ENCODE data around the gene MTHFSD. TPM values are rescaled to one million over a fixed set of nuclear protein-coding genes. Genes with fewer than 3 reads are reported as not detected.
A peak's percentile ranks its signal among the peaks of the same experiment; 100 is the strongest.

Gene MTHFSD
- total RNA-seq, 2 donors from 2014 or later = 15.4 to 23.7 TPM

GRCh38 chr16:86556576-86556975 lies 1.5 kb upstream of the MTHFSD start:
- no peaks in the 10 kb centered on the region for H3K27me3 ChIP-seq
- intact Hi-C loops (cut with DNase I) = no loop called here
- H3K4me3 ChIP-seq = no peak overlapping the region
- no peaks in the 10 kb centered on the region for H3K4me1 ChIP-seq
- H3K9me3 ChIP-seq = no peaks in the 10 kb centered on the region
- DNase-seq = no peak
- no peak overlapping the region for H3K9ac ChIP-seq (ENCODE audit: low read depth in 2 of 2, low read length in 2 of 2)
- no peak for TF ChIP-seq CTCF (IDR thresholded peaks at IDR 0.05)
- H3K27ac ChIP-seq = no peak overlapping the region
- H3K36me3 ChIP-seq = no peaks in the 10 kb centered on the region

GRCh38 chr16:86555704-86556075 lies 655 bp upstream of the MTHFSD start:
- Histone ChIP-seq H3K9ac (ENCODE audit: low read depth in 2 of 2, low read length in 2 of 2) (peak overlapping the region; percentile 80 to 93), H3K27ac (no peak overlapping the region), H3K4me1 (no peaks in the 10 kb centered on the region), H3K27me3 (no peaks in the 10 kb centered on the region), H3K36me3 (no peaks in the 10 kb centered on the region), H3K4me3 (peak overlapping the region; percentile 97), H3K9me3 (no peaks in the 10 kb centered on the region)
- no peak for TF ChIP-seq CTCF (IDR thresholded peaks at IDR 0.05)
- intact Hi-C loops (cut with DNase I) = no loop called here
- no peak for DNase-seq

GRCh38 chr16:86554599-86554916 lies 477 bp downstream of the MTHFSD start:
- intact Hi-C loops (cut with DNase I) = no loop called here
- H3K9ac ChIP-seq (ENCODE audit: low read depth in 2 of 2, low read length in 2 of 2) = peak overlapping the region; percentile 93 to 100
- no peak for TF ChIP-seq CTCF (IDR thresholded peaks at IDR 0.05)
- peak overlapping the region; percentile 97 for H3K4me3 ChIP-seq
- peak overlapping the region; percentile 63 for H3K27ac ChIP-seq
- no peak for DNase-seq
- no peaks in the 10 kb centered on the region for H3K4me1 ChIP-seq
- H3K36me3 ChIP-seq = no peaks in the 10 kb centered on the region
- no peaks in the 10 kb centered on the region for H3K27me3 ChIP-seq
- H3K9me3 ChIP-seq = no peaks in the 10 kb centered on the region

- DNase-seq = no peak
- Histone ChIP-seq H3K36me3 (no peaks in the 10 kb centered on the region), H3K9me3 (no peaks in the 10 kb centered on the region), H3K4me3 (no peak overlapping the region), H3K9ac (ENCODE audit: low read depth in 2 of 2, low read length in 2 of 2) (no peak overlapping the region), H3K4me1 (no peaks in the 10 kb centered on the region), H3K27me3 (no peaks in the 10 kb centered on the region), H3K27ac (no peak overlapping the region)
- intact Hi-C loops (cut with DNase I) = no loop called here
- no peak for TF ChIP-seq CTCF (IDR thresholded peaks at IDR 0.05)
These were observed 1.7 kb downstream of the MTHFSD start for GRCh38 chr16:86553356-86553755.

GRCh38 chr16:86550281-86550680 lies 4.8 kb downstream of the MTHFSD start:
- Histone ChIP-seq H3K27me3 (no peaks in the 10 kb centered on the region), H3K36me3 (peaks cover 5% of the 10 kb centered on the region), H3K9me3 (no peaks in the 10 kb centered on the region), H3K9ac (ENCODE audit: low read depth in 2 of 2, low read length in 2 of 2) (no peak overlapping the region), H3K4me1 (no peaks in the 10 kb centered on the region), H3K27ac (no peak overlapping the region), H3K4me3 (no peak overlapping the region)
- intact Hi-C loops (cut with DNase I) = no loop called here
- no peak for DNase-seq
- TF ChIP-seq CTCF (IDR thresholded peaks at IDR 0.05) = no peak

GRCh38 chr16:86549893-86550190 lies 5.2 kb downstream of the MTHFSD start:
- Histone ChIP-seq H3K9me3 (no peaks in the 10 kb centered on the region), H3K4me3 (no peak overlapping the region), H3K27ac (no peak overlapping the region), H3K4me1 (no peaks in the 10 kb centered on the region), H3K9ac (ENCODE audit: low read depth in 2 of 2, low read length in 2 of 2) (no peak overlapping the region), H3K27me3 (no peaks in the 10 kb centered on the region), H3K36me3 (peaks cover 5% of the 10 kb centered on the region)
- intact Hi-C loops (cut with DNase I) = no loop called here
- TF ChIP-seq CTCF (IDR thresholded peaks at IDR 0.05) = no peak
- no peak for DNase-seq

All from colonic mucosa (tissue), 4 donors.